Sciatic nerve (tissue), 2 donors: ENCODE measurements around the gene MLEC. TPM values are rescaled to one million over a fixed set of nuclear protein-coding genes. Genes with fewer than 3 reads are reported as not detected.
A peak's percentile ranks its signal among the peaks of the same experiment; 100 is the strongest.

Experiments
- ATAC-seq: fragments of 200-7000 bp; cut with Tn5 transposase; one replicate; pipeline ENCODE4 v1.9.1; 2020; ENCODE audit warnings: mild to moderate bottlenecking, moderate library complexity
- DNase-seq: peaks from one replicate; pipeline ENCODE4 v3.0.0-alpha.2; 2020; ENCODE audit warnings: low spot score
- intact Hi-C: fragments of 100-400 bp; cut with DNase I; formaldehyde crosslinking; loops from one replicate; pipeline ENCODE4 v1.14.2; 2022
- total RNA-seq: library from RNA; stranded (reverse); fragmentation: NEBNext Ultra II Directional; extraction: Animal tissue kit (Norgen Biotek cat#: 25700); gene quantifications from one replicate; pipeline ENCODE4 v1.2.1, GENCODE V29; 2021
- donor health status: DM: no; HTN: no; CAD: no.
- donor health status: DM: no; HTN: no; CAD: no.

MLEC gene, protein sequence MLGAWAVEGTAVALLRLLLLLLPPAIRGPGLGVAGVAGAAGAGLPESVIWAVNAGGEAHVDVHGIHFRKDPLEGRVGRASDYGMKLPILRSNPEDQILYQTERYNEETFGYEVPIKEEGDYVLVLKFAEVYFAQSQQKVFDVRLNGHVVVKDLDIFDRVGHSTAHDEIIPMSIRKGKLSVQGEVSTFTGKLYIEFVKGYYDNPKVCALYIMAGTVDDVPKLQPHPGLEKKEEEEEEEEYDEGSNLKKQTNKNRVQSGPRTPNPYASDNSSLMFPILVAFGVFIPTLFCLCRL
- total RNA-seq: 86.9 TPM

DNA sequence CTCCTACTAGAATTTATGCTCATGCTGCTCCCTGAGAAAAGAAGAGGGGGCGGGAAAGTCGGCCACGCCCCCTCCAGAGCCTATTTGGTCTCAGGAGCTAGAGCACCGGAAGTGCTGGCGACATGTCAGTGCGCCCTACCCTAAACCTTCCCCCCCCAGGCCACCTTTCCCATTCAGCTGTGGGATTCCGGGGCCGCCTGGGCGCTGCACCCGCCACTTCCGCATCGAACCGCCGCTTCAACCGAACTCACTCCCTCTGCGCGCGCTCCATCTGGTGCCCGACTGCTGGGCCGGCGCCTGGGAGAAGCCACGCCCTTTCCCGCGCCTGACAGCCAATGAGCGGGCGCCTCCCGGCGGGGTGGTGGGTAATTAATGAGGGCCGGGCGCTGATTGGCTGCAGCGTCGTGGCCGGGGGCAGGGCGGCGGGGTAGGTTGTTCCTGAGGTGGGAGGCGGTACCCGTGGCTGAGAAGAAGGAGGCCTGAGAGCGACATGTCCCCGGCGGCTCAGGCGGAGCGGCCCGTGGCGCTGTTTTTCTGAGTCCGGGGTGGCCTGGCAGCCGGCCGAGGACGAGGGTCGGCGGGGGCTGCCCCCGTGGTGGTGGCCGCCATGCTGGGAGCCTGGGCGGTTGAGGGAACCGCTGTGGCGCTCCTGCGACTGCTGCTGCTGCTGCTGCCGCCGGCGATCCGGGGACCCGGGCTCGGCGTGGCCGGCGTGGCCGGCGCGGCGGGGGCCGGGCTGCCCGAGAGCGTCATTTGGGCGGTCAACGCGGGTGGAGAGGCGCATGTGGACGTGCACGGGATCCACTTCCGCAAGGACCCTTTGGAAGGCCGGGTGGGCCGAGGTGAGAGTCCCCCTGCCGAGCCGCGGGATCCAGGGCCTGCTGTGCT lies at the start of gene MLEC:
MLEC (plus strand) TSS at position 460 of the 888 bp plus-strand sequence; CDS start at position 608, 148 bp downstream.
- peak; percentile 98 for ATAC-seq
- peak; percentile 99 for DNase-seq
- intact Hi-C loops: no loop called here

DNA sequence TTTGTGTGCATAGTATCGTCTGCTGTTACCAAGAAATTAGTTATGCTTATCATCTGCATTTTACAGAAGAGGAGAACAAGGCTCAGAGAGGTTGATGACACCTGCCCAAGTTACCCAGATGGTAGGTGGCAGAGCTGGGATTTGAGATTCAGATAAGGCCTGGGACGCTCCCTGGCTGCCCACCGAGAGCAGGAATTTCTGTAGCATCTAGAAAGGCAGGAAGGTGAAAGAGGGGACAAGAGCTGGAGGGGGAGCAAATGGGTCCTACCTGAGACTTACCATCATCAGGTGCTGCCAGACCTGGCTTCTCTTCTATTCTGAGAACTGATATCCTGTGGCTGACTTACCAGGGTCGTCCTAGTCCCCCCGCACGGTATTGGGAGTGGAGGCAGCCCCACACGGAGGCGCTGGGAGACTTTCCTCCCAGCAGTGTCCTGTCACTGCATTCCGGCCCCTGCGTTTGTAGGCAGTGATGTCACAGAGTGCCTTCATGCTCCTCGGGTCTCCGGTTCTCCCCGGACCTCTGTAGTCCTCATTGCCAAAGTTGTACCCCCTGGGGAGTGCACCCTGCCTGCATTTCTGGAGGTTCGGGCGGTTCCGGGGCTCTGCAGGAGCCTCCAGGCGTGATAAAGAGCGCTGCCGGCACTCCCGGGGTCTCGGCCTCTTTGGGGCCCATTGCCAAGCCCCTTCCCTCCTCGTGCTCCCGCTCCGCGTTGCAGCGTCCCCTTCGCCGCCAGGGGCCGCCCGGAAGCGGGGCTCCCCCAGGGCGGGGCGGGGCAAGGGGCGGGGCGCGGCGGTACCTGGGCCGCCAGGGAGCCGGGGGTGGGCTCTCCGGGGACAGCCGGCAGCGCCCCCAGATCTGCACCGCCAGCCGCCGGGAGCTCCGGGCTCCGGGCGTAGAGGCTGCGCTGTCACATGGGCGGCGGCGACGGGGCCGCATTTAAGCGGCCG lies 46.9 kb upstream of the MLEC start, which contains the start of gene CABP1:
CABP1 (plus strand) TSS at position 856 of the 951 bp plus-strand sequence; CDS start at position 916, 60 bp downstream.
- no peak for ATAC-seq
- DNase-seq: no peak
- intact Hi-C loops: loop anchor here (10.0 kb wide), 1 partner anchor 55 kb away; the partner anchor contains the start of gene POP5

DNA sequence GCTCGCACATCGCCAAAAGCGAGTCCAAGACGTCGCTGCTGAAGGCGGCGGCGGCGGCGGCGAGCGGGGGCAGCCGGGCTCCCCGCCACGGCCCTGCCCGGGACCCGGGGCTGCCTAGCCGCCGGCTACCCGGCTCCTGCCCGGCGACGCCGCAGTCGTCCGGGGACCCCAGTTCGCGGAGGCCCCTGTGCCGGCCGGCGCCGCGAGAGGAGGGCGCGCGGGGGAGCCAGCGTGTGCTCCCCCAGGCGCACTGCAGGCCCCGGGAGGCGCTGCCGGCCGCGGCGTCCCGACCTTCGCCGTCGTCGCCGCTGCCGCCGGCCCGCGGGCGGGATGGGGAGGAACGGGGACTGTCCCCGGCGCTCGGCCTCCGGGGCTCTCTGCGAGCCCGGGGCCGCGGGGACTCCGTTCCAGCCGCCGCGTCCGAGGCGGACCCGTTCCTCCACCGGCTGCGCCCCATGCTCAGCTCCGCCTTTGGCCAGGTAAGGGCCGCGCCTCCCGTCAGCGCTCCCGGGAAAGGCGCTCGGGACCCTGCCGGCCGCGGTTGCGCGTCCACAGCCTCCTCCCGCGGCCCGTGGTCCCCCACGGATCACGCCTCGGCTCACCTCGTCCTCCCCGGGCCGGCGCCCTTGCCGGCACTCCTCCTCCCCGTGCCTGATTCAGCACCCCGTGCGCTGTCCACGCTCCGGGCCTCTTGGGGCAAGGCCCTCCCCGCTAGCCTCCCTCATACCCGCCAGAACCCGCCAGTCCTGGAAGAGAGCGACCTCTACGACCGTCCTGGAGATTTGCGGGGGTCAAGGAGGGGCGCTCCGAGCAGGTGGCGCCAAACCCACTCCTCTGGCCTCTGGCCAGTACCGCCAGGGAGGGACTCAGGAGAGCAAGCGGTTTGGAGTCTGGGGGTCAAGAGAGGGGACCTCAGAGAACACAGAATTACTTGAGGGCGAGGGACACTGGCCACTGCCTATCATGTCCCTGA lies 45.8 kb upstream of the MLEC start:
- ATAC-seq (peak; percentile 65), DNase-seq (peak; percentile 68)
- intact Hi-C loops: loop anchor here (10.0 kb wide), 1 partner anchor 56 kb away; the partner anchor contains the start of gene POP5

DNA sequence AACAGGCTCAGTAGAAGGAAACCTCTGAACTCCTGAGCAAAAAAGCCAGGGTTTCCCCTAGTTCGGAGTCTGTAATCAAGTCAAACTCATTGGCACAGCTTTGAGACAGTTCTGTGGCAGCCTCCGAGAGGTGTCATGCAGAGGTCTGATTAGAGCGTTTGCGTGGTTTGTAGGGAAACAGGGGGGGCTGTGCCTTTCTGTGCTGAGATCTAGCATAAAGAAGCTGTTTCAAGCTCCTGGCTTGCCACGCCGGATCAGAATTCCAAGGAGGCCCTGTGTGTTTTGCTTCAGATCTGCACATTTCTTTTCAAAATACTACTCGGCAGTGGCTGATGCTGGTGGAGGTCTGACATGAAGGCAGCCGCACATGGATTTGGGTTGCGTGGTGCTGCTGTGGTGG lies 44.8 kb upstream of the MLEC start:
- no peak for ATAC-seq

DNA sequence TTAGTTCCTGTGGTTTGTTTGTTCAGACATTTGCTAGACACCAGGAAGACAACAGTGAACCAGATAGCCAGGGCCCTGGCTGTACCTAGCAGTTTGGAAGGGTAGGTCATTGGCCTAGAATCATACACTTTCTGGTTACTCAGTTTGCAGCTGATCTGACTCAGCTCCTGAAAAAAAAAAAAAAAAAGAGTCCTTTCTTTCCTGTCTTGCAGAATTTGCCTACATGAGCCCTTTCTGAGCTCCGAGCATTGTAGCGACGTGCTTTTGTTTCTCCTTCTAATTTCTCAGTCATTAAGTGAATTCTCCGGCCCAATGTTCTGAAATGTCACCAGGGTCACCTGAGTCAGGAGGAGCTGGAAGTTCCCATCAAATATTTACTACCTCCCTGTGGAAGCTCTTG lies 44.1 kb upstream of the MLEC start:
- intact Hi-C loops: loop anchor here (10.0 kb wide), 1 partner anchor 58 kb away; the partner anchor contains the start of gene POP5
- DNase-seq: no peak
- ATAC-seq: no peak

More for the DNA sequence above, 44.8 kb upstream of the MLEC start:
- DNase-seq: no peak
- intact Hi-C loops: loop anchor here (10.0 kb wide), 1 partner anchor 57 kb away; the partner anchor contains the start of gene POP5

DNA sequence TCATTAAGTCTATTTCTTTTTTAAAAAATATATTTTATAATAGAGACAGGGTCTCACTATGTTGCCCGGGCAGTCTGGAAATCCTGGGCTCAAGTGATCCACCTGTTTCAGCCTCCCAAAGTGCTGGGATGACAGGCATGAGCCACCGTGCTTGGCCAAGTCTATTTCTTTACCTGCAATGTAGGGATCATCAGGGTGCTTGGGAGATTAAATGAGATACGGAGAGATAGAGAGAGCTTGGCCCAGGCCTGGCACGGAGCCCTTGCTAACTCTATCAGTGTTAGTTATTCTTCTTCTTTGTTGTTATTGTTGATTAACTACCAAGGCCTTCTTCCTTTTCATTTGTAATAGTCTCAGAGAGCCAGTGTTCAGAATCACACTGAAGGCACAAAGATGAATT lies 43.4 kb upstream of the MLEC start:
- DNase-seq (no peak), ATAC-seq (no peak)
- intact Hi-C loops: loop anchor here (10.0 kb wide), 1 partner anchor 59 kb away; the partner anchor contains the start of gene POP5

DNA sequence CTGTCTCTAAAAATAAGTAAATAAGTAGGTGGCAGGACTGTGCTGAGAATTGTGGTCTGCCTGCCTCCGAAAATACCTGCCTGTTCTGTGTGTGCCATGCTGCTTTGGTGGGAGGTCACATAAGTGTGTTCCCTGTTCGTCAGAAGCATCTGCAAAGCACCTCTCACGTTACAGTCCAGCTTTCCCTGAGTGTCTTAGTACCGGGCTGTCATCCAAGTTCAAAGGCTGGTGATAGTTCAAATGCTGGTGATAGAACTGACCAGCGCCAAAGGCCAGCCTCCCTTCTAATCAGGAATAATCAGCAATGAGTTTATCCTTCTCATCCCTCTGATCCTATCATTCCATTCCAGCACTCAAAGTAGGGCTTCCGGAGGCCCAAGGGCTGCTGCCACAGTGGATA lies 40.9 kb upstream of the MLEC start:
- ATAC-seq (no peak), DNase-seq (no peak)
- intact Hi-C loops: loop anchor here (5.0 to 10.0 kb wide), 3 partner anchors 61 to 326 kb away; partner anchors contain the start of gene POP5

DNA sequence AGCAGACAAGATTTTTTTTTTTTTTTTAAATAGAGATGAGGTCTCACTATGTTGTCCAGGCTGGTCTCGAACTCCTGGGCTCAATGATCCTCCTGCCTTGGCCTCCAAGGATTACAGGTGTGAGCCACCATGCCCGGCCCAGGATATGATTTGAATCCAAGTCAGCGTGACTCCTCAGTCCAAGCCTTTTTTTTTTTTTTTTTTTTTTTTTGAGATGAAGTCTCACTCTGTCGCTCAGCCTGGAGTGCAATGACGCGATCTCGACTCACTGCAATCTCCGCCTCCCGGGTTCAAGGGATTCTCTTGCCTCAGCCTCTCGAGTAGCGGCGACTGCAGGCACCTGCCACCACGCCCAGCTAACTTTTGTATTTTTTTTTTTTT lies 39.6 kb upstream of the MLEC start:
- ATAC-seq (no peak), DNase-seq (no peak)
- intact Hi-C loops: loop anchor here (5.0 to 10.0 kb wide), 3 partner anchors 63 to 325 kb away; partner anchors contain the start of gene POP5

DNA sequence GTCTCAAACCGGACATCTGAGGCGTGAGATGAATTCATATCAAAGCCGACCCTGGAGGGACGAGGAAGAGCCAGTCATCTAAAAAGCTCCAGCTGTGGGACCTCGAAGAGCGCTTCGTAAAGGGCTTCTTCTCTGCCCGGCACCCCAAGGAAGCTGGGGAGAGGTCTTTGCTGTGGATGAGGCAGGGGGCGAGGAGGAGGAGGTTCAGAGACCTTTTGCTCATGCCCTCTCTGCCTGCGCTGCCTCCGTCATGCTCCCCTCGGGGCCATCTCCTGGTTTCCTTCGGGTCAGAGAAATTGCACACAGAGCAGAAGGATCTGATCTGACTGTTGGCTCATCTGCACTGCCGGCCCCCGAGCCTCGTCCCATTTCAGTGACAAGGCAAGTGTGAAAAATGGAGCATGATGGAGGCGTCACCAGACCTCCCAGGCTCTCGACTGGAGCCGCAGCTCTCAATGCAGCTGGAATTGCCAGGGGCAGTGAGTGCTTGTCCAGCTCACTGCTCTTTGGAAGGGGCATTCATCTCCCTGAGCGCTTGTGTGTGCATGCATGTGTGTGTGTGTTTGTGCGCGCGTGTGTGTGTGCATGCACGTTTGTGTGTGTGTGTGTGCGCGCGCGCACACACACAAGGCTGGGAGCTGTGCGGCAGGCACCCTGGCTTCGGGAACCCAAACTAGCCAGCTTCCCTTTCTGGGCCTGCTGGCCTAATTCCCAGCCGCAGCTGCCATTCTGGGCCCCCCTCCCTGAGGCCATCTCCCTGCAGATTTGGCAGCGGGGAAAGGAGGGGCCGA lies 37.3 kb upstream of the MLEC start:
- intact Hi-C loops: loop anchor here (5.0 to 10.0 kb wide), 3 partner anchors 65 to 323 kb away; partner anchors contain the start of gene POP5
- ATAC-seq: no peak
- no peak for DNase-seq

DNA sequence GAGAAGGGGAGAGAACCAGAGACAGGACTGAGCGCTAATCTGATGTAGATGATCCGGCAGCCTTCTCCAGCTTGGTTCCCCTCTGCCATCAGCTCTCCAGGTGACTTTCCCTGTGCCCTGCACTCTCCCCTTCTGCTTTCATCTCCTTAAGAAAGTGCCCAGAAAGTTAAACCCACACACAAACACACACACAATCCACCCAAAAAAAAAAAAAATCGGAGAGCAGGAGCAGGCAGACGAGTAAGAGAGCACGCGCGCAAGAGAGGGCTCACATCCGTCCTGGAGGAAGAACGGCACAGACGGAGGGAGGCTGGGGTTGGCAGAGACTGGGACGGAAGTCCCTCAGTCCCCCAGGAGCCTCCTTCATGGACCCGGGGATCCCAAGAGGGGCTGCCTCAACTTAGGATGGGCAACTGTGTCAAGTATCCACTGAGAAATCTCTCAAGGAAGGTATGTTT lies 36.7 kb upstream of the MLEC start:
- DNase-seq: no peak
- intact Hi-C loops: no loop called here
- no peak for ATAC-seq

DNA sequence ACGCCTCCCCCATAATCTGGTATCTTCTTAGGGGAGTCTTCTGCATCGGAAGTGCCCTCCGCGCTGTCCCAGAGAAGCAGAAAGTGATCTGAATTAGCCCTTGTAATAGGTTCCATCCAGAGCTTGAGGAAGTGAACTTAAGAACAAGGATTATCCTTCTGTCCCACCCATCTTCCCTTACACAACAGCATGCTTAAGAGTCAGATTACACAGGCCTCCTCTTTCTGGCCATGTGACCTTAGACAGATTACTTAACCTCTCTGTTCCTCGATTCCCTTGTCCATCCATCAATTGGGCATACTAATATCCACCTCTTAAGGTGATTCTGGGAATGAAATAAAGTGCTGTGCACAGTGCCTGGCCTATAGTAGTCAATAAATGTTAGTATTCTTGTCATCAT lies 35.1 kb upstream of the MLEC start:
- intact Hi-C loops: no loop called here
- ATAC-seq (no peak), DNase-seq (no peak)

DNA sequence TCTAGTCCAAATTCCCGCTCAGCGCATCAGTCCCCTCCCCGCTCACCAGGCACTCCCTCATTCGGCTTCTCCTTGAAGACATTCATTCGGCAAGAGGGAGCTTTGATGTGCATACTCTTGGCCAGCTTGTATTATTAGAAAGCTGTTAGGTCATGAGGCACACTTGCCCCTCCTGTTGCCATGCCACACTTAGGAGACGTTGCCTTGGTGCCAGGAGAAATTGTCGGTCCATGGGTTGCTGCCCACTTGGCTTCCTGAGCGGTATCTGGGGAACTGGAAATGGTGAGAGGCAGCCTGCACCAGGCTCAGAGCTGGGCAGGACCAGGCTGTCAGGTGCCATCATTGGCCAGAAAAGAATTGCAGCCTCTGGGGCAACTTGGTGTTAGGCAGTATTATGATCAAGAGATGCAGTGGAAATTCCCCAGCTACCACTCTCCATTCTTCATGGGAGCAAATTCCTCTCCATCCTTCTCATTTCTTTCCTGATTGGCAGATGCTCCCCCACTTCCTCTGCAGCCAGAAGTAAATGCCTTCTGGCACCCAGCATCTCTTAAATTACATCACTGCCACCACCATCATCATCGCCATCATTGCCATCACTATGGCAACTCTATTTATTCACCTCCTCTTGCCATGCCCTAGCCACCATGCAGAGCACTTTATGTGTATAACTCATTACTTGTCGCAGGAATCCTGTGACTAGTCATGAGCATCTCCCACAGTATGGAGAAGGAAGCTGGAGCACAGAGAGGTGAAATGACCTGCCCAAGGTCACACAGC lies 34.1 kb upstream of the MLEC start:
- no peak for ATAC-seq
- no peak for DNase-seq
- intact Hi-C loops: no loop called here

DNA sequence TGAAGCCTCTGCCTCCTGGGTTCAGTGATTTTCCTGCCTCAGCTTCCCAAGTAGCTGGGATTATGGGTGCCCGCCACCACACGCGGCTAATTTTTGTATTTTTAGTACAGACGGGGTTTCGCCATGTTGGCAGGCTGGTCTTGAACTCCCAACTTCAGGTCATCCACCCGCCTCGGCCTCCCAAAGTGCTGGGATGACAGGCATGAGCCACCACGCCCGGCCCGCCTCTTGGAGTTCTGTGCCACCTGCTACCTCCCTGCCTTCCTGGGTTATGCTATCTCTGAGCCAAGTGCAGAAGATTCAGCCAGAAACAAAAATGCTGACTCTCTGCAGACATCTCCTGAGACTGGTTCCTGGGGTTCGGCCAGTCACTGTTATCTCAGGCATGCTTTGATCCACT lies 33.3 kb upstream of the MLEC start:
- ATAC-seq (no peak), DNase-seq (no peak)
- intact Hi-C loops: no loop called here

DNA sequence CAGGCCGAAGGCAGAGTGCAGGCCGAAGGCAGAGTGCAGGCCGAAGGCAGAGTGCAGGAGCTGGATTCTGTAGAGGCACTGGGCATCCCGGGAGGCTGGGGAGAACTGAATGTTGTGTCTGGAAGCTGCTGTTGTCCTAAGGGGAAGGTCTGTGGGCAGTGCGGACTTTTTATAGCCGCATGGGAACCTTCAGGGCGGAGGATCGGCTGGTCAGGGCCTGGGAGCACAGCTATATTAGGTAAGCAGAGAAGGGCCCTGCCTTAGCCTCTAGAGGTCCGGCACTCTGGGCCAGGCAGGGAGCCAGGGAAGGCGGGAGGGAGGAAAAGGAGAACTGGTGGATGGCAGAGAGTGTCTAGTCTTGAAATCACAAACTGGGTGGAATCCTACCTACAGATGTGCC lies 32.3 kb upstream of the MLEC start:
- intact Hi-C loops: no loop called here
- ATAC-seq (peak; percentile 41), DNase-seq (no peak)

DNA sequence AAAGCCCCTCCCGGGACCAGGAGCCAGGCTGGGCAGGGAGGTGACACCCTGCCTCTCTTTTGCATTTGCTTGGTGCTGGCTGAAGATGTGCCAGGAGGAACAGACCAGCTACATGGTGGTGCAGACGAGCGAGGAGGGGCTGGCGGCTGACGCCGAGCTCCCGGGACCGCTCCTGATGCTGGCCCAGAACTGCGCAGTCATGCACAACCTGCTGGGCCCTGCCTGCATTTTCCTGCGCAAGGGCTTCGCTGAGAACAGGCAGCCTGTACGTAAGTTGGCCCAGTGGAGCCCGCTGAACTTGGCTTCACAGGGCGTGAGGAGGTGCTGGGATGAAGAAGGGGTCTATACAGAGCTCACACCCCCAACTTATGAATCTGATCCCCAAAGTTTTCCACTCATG lies 30.9 kb upstream of the MLEC start:
- intact Hi-C loops: no loop called here
- ATAC-seq: no peak
- DNase-seq: no peak
